ENCODE results near the gene PHF14.

Gene PHF14

DNA sequence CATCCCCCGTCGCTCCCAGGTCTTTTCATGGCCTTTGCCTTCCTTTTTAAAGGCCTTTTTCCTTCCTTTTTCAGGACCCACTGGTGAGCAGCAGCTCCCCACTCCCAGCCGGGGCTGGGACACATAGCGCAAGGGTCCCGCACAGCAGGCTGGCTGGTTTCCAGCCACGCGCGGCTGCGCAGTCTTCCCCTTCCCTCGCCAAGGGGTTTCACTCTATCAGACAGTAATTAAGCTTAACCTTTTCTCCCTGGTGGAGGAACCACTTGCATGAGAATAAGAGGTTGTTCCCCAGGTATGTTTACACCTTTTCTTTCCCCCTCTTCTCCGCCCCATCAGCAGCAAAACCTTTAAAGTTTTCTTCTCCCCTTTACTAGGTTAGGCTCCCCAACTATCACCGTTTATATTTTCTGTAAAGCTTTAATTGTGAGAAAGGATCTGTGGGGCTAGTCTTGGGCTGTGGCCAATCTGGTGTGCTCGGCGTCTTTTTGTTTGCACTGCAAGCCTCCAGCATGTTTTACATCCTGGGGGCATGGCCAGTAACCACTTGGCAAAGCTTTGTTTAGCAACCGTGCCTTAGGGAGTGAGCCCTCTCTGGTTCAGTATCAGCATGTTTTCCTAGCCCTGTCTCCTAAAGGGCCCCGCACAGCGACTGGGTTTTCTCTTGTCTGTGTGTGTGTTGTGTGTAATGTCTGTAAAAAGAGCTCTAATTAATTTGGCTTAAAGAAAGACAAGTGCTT is 219.6 kb downstream of the PHF14 start:
- Histone ChIP-seq H3K27ac (ENCODE audit: low read depth, low read length) (peak overlapping the region; percentile 95), H3K9ac (ENCODE audit: low read length in 5 of 5) (peak overlapping the region in 4 of 5 donors; percentile 35 to 88 (median 72))

DNA sequence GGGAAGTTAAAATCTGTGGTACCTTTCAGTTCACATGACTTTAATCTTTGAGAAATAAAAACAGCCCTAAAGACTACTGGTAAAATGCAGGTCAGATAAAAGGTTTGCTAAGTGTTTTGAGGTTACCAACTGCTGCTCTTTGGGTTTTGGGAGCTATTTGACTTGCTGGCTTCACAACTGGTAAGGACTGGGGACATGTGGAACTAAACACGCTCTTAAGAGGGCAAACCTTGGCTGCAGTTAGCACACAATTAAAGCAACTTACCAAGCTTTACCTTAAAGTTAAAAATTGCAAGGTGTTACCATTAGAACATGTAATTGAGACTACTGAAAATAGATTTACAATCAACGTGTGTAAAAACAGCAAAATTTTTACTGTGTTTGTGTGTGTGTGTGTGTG is 220.2 kb downstream of the PHF14 start:
- Histone ChIP-seq H3K36me3 (ENCODE audit: control insufficient read depth in 5 of 5, insufficient read depth in 5 of 5, low read length in 5 of 5) (no peaks in the 10 kb centered on the region), H3K9ac (ENCODE audit: low read length in 5 of 5) (peak overlapping the region in 3 of 5 donors; percentile 67 to 88 (median 77)), H3K9me3 (ENCODE audit: control insufficient read depth in 5 of 5, low read length in 5 of 5) (no peaks in the 10 kb centered on the region), H3K4me3 (ENCODE audit: low read depth in 1 of 5, low read length in 5 of 5) (peak overlapping the region in 3 of 5 donors; percentile 62 to 75 (median 66)), H3K27me3 (ENCODE audit: control insufficient read depth in 5 of 5, insufficient read depth in 4 of 5, low read length in 5 of 5) (no peaks in the 10 kb centered on the region), H3K4me1 (ENCODE audit: control insufficient read depth in 5 of 5, insufficient read depth in 5 of 5, low read length in 5 of 5) (peaks cover 7 to 50% (median 42%) of the 10 kb centered on the region in 5 donors), H3K27ac (ENCODE audit: low read depth, low read length) (peak overlapping the region; percentile 95)

More for the DNA sequence above, 219.6 kb downstream of the PHF14 start:
- H3K9me3 ChIP-seq (ENCODE audit: control insufficient read depth in 5 of 5, low read length in 5 of 5), result no peaks in the 10 kb centered on the region
- peaks cover 7 to 50% (median 42%) of the 10 kb centered on the region in 5 donors for H3K4me1 ChIP-seq (ENCODE audit: control insufficient read depth in 5 of 5, insufficient read depth in 5 of 5, low read length in 5 of 5)
- H3K36me3 ChIP-seq (ENCODE audit: control insufficient read depth in 5 of 5, insufficient read depth in 5 of 5, low read length in 5 of 5), result no peaks in the 10 kb centered on the region
- peak overlapping the region; percentile 50 to 75 (median 62) for H3K4me3 ChIP-seq (ENCODE audit: low read depth in 1 of 5, low read length in 5 of 5)
- no peaks in the 10 kb centered on the region for H3K27me3 ChIP-seq (ENCODE audit: control insufficient read depth in 5 of 5, insufficient read depth in 4 of 5, low read length in 5 of 5)

- H3K4me3 ChIP-seq (ENCODE audit: low read depth in 1 of 5, low read length in 5 of 5), result peak overlapping the region; percentile 26 to 66 (median 57)
- no peaks in the 10 kb centered on the region for H3K36me3 ChIP-seq (ENCODE audit: control insufficient read depth in 5 of 5, insufficient read depth in 5 of 5, low read length in 5 of 5)
- peaks cover 7 to 50% (median 42%) of the 10 kb centered on the region in 5 donors for H3K4me1 ChIP-seq (ENCODE audit: control insufficient read depth in 5 of 5, insufficient read depth in 5 of 5, low read length in 5 of 5)
- H3K27me3 ChIP-seq (ENCODE audit: control insufficient read depth in 5 of 5, insufficient read depth in 4 of 5, low read length in 5 of 5), result no peaks in the 10 kb centered on the region
- peak overlapping the region; percentile 95 for H3K27ac ChIP-seq (ENCODE audit: low read depth, low read length)
- H3K9ac ChIP-seq (ENCODE audit: low read length in 5 of 5), result peak overlapping the region in 4 of 5 donors; percentile 51 to 88 (median 75)
- H3K9me3 ChIP-seq (ENCODE audit: control insufficient read depth in 5 of 5, low read length in 5 of 5), result no peaks in the 10 kb centered on the region
Observed at GRCh38 chr7:11194492-11194891, 220.8 kb downstream of the PHF14 start.

DNA sequence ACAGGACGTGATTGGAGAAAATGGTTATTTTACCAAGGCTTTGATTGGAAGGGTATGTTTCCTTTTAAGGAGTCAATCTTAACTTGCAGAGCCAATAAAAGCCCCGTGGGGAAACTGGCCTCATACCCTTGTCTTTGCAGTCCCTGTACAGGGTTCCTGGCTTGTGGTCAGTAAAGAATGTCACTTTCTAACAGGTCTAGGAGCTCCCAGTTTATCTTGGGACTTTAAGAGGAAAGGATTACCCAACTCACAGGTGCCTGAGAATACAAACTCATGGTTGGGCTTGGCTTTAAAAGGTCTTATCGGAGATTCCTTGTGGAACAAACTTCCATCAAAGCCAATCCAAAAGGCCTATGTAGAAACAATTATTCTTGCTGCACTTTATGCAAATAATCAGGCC is 221.8 kb downstream of the PHF14 start:
- no peaks in the 10 kb centered on the region for H3K9me3 ChIP-seq (ENCODE audit: control insufficient read depth in 5 of 5, low read length in 5 of 5)
- no peaks in the 10 kb centered on the region for H3K27me3 ChIP-seq (ENCODE audit: control insufficient read depth in 5 of 5, insufficient read depth in 4 of 5, low read length in 5 of 5)
- peak overlapping the region; percentile 95 for H3K27ac ChIP-seq (ENCODE audit: low read depth, low read length)
- H3K4me1 ChIP-seq (ENCODE audit: control insufficient read depth in 5 of 5, insufficient read depth in 5 of 5, low read length in 5 of 5), result peaks cover 7 to 50% (median 42%) of the 10 kb centered on the region in 5 donors
- peaks cover 0 to 3% (median 0%) of the 10 kb centered on the region in 5 donors for H3K36me3 ChIP-seq (ENCODE audit: control insufficient read depth in 5 of 5, insufficient read depth in 5 of 5, low read length in 5 of 5)
- peak overlapping the region in 2 of 5 donors; percentile 41 to 88 for H3K9ac ChIP-seq (ENCODE audit: low read length in 5 of 5)
- H3K4me3 ChIP-seq (ENCODE audit: low read depth in 1 of 5, low read length in 5 of 5), result peak overlapping the region; percentile 26 to 66 (median 57)

DNA sequence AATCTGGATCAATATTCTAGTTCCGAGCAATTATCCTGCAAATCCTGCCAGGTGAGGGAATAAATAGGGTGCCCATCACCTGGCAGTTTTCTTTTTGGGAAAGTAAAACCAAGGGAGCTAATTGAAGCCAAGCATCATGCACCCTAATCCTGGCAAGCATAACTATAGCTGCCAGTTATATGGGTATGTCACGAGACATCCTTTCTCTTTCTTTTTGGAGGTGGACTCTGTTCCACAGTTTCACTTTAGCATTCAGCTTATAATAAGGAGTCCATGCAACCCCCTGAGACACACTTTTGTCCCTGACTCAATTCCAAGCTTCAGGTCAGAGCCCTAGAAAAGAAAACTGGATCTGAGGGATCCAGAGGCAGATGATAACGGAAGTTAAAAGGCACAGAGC is 222.5 kb downstream of the PHF14 start:
- H3K36me3 ChIP-seq (ENCODE audit: control insufficient read depth in 5 of 5, insufficient read depth in 5 of 5, low read length in 5 of 5), result peaks cover 0 to 3% (median 0%) of the 10 kb centered on the region in 5 donors
- no peaks in the 10 kb centered on the region for H3K9me3 ChIP-seq (ENCODE audit: control insufficient read depth in 5 of 5, low read length in 5 of 5)
- no peak overlapping the region for H3K9ac ChIP-seq (ENCODE audit: low read length in 5 of 5)
- no peaks in the 10 kb centered on the region for H3K27me3 ChIP-seq (ENCODE audit: control insufficient read depth in 5 of 5, insufficient read depth in 4 of 5, low read length in 5 of 5)
- peak overlapping the region in 3 of 5 donors; percentile 47 to 66 (median 57) for H3K4me3 ChIP-seq (ENCODE audit: low read depth in 1 of 5, low read length in 5 of 5)
- H3K4me1 ChIP-seq (ENCODE audit: control insufficient read depth in 5 of 5, insufficient read depth in 5 of 5, low read length in 5 of 5), result peaks cover 7 to 50% (median 42%) of the 10 kb centered on the region in 5 donors
- peak overlapping the region; percentile 95 for H3K27ac ChIP-seq (ENCODE audit: low read depth, low read length)

DNA sequence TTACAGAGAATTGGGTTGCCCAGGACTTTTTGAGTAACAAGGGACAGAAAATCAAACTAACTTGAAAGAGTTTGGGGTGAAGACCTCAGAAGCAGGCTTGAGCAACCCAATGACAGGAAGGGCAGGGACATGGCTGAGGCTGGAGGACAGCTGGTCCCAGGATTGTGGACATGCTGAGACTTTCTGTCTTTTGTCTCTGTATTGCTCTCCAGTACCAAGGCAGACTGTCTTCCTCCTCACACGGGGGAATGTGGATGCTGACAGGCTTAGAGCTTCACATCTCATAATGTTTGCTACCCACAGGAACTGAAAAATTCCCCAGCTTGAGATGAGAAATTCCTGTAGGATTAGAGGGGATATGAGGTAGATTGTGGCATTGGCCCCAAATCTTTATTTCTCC is 229.6 kb downstream of the PHF14 start:
- no peak overlapping the region for H3K4me3 ChIP-seq (ENCODE audit: low read depth in 1 of 5, low read length in 5 of 5)
- H3K27me3 ChIP-seq (ENCODE audit: control insufficient read depth in 5 of 5, insufficient read depth in 4 of 5, low read length in 5 of 5), result no peaks in the 10 kb centered on the region
- H3K4me1 ChIP-seq (ENCODE audit: control insufficient read depth in 5 of 5, insufficient read depth in 5 of 5, low read length in 5 of 5), result peaks cover 0 to 24% (median 6%) of the 10 kb centered on the region in 5 donors
- no peak overlapping the region for H3K9ac ChIP-seq (ENCODE audit: low read length in 5 of 5)
- H3K27ac ChIP-seq (ENCODE audit: low read depth, low read length), result no peak overlapping the region
- no peaks in the 10 kb centered on the region for H3K9me3 ChIP-seq (ENCODE audit: control insufficient read depth in 5 of 5, low read length in 5 of 5)
- H3K36me3 ChIP-seq (ENCODE audit: control insufficient read depth in 5 of 5, insufficient read depth in 5 of 5, low read length in 5 of 5), result peaks cover 0 to 6% (median 3%) of the 10 kb centered on the region in 5 donors

DNA sequence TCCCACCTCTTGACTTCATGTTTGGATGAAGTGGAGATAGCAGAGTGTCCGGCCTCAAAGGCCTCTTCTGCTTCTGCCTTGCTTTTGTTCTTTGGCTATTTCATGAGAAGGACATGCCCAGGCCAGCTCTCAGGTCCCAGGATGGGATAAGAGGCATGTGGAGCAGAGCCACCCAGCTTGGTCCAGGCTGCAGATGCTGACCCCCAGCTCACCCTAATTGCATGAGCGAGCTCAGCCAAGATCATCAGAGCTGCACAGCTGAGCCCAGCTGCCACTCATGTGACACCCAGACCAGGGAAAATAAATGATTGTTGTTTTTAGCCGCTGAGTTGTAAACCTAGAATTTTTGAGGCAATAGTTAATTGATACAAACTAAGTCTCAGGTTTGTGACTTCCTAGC is 230.0 kb downstream of the PHF14 start:
- peaks cover 0 to 24% (median 6%) of the 10 kb centered on the region in 5 donors for H3K4me1 ChIP-seq (ENCODE audit: control insufficient read depth in 5 of 5, insufficient read depth in 5 of 5, low read length in 5 of 5)
- no peak overlapping the region for H3K9ac ChIP-seq (ENCODE audit: low read length in 5 of 5)
- no peak overlapping the region for H3K27ac ChIP-seq (ENCODE audit: low read depth, low read length)
- no peak overlapping the region for H3K4me3 ChIP-seq (ENCODE audit: low read depth in 1 of 5, low read length in 5 of 5)
- H3K36me3 ChIP-seq (ENCODE audit: control insufficient read depth in 5 of 5, insufficient read depth in 5 of 5, low read length in 5 of 5), result peaks cover 0 to 9% (median 3%) of the 10 kb centered on the region in 5 donors
- no peaks in the 10 kb centered on the region for H3K27me3 ChIP-seq (ENCODE audit: control insufficient read depth in 5 of 5, insufficient read depth in 4 of 5, low read length in 5 of 5)
- H3K9me3 ChIP-seq (ENCODE audit: control insufficient read depth in 5 of 5, low read length in 5 of 5), result no peaks in the 10 kb centered on the region

DNA sequence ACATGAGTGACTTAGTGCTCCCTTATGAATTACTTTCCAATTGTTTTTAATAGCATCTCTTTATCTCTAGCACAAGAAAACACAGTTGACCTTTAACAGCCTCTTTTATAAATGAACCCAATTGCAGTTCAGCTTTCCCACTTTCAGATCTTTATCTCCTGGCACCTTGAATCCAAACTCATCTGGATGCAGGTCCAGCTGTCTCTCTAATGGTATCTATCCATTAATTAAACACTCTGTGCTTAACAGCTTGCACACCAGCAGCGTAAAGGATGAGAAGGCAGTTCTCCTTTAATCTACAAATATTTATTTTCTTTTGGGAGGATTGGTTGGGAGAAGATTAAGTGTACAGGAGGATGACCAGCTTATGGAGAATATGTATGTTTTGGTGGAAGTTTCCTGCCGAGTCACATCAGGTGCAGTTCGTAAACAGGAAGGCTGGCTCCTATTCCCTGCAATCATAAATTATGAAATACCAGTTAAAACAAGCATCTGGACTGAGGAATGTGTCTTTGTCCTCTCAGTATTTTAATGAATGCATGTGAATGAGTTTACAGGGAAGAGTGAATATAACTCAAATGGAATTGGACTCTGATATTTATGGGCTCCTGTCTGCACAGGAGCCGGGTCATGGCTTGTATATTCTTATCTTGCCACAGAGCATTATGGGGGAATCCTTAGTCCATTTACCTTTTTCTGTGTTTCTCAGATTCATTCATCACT is 232.7 kb downstream of the PHF14 start:
- H3K9ac ChIP-seq (ENCODE audit: low read length in 5 of 5), result no peak overlapping the region
- no peaks in the 10 kb centered on the region for H3K27me3 ChIP-seq (ENCODE audit: control insufficient read depth in 5 of 5, insufficient read depth in 4 of 5, low read length in 5 of 5)
- H3K4me1 ChIP-seq (ENCODE audit: control insufficient read depth in 5 of 5, insufficient read depth in 5 of 5, low read length in 5 of 5), result peaks cover 0 to 24% (median 6%) of the 10 kb centered on the region in 5 donors
- H3K9me3 ChIP-seq (ENCODE audit: control insufficient read depth in 5 of 5, low read length in 5 of 5), result no peaks in the 10 kb centered on the region
- no peak overlapping the region for H3K4me3 ChIP-seq (ENCODE audit: low read depth in 1 of 5, low read length in 5 of 5)
- H3K36me3 ChIP-seq (ENCODE audit: control insufficient read depth in 5 of 5, insufficient read depth in 5 of 5, low read length in 5 of 5), result peaks cover 0 to 7% (median 4%) of the 10 kb centered on the region in 5 donors
- no peak overlapping the region for H3K27ac ChIP-seq (ENCODE audit: low read depth, low read length)

DNA sequence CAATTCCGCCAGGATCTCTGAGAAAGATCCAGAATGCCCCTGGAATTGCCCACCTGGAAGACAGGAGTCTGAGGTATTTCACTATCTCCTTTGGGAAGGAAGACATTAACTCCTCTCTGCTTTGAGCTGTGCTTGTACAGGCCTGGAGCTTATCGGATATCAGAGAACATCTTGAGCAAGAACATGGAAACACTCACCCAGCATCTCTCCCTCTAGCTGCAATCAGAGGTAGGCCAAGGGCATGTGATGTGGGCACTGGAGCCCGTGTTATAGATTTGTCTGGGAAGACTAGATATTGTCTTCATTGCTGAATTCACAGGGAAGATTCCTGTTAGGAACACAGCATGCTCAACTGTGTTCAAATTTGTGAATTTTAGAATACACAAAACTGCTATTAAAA is 233.9 kb downstream of the PHF14 start:
- H3K4me1 ChIP-seq (ENCODE audit: control insufficient read depth in 5 of 5, insufficient read depth in 5 of 5, low read length in 5 of 5), result peaks cover 0 to 24% (median 4%) of the 10 kb centered on the region in 5 donors
- peaks cover 0 to 7% (median 4%) of the 10 kb centered on the region in 5 donors for H3K36me3 ChIP-seq (ENCODE audit: control insufficient read depth in 5 of 5, insufficient read depth in 5 of 5, low read length in 5 of 5)
- no peak overlapping the region for H3K9ac ChIP-seq (ENCODE audit: low read length in 5 of 5)
- H3K27me3 ChIP-seq (ENCODE audit: control insufficient read depth in 5 of 5, insufficient read depth in 4 of 5, low read length in 5 of 5), result no peaks in the 10 kb centered on the region
- H3K27ac ChIP-seq (ENCODE audit: low read depth, low read length), result no peak overlapping the region
- no peak overlapping the region for H3K4me3 ChIP-seq (ENCODE audit: low read depth in 1 of 5, low read length in 5 of 5)
- H3K9me3 ChIP-seq (ENCODE audit: control insufficient read depth in 5 of 5, low read length in 5 of 5), result no peaks in the 10 kb centered on the region

All from subcutaneous abdominal adipose tissue (tissue), 5 donors.